HG03139 (cell line): ENCODE measurements around the gene FAM222B.
A peak's percentile ranks its signal among the peaks of the same experiment; 100 is the strongest.

Experiments used
- ATAC-seq: cut with Tn5 transposase; IDR thresholded peaks from one replicate; pipeline ENCODE4 v1.9.1; 2021; ENCODE audit not compliant: unreplicated experiment

FAM222B gene

DNA sequence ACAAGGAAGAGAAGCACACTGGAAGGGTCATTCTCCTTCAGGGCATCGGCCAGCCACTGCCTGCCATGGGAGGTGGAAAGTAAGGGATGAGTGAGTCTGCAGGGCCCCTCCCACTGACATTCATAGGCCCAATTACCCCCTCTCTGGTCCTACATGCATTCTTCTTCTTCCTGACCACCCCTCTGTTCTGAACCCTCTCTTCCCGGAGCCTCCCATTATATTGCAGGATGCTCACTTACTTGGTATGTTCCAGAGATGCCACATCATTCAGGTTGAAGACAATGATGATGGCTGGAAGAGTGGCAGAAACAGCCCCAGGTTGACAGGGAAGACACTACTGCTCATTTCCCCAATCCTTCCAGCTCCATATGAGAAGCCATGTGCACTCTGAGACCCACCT, 127.4 kb downstream of the FAM222B start:
- no peak for ATAC-seq

DNA sequence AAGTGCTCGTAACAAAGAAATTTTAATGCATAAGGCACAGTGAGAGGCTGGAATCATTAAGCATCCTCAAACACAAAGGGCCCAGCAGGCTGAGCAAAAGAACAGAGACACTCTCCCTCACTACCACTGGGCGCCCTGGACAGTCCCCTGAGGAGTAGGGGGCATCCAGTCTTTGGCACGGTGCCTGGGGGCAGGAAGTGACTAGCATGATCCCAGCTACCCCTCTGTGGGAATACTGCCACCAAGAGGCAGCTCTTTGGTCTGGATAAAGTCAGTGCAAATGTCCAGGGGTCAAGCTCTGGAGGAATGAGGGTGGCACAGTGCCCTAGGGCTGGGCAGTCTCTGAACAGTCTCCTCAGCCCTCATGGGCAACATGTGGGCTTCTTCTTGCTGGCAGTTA, 128.3 kb downstream of the FAM222B start:
- no peak for ATAC-seq

DNA sequence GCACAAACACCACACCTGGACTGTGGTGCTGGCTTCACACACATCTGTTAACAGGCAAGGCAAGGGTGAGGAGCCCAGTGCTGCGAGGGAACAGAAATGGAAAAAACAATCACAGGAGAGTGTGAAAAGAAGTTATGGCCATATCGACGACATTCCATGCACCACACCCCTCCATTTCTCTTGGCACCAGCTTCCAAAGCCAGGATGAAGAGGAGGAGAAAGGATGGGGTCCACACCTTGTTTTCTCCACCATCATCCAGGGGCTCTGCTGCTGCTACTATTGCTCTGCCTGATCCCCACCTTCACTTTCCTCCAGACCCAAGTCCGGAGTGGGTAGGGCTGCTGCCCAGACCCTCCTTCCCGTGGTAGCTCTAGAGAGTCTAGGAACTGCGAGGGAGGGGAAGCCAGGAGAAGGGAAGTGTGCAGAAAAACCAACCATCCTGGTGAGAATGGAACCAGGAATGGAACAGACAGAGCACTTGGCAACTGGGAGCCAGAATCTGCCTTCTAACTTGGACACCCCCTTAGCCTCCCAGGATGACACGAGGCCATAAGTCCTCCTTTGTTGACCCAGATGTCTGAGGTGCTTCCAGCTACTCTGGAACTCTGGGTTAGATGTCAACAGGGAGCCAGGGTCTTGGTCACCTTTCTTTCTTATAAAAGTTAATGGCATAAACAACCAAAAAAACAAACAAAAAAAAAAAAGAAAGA, 129.7 kb downstream of the FAM222B start:
- no peak for ATAC-seq

DNA sequence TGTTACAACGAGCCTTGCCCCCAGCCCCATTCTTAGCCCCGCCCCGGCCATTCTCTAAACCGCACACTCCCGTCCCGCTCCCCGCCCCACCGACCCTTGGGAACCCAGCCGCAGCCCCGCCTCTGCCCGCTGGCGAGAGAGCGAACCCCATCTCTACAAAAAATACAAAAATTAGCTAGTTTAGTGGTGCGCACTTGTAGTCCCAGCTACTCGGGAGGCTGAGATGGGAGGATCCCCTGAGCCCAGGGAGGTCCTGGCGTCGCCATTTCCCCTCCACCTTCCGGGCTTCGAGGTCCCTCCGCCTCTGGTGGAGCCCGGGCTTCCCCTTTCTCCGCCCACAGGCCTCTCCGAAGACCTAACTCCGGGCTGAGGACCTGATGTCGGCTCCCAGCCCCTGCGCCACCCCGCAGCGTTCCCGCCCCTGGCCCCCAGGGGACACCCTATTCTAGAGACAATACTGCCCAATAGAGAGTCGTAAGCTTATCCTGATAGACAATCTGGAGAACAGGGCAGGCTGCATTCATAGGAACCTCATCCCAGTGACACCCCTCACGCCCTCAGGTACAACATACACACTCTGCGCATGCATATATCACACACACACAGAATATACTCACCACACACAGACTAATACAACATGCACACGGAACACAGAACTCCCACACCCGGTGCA, 130.4 kb downstream of the FAM222B start:
- peak; percentile 12 for ATAC-seq

DNA sequence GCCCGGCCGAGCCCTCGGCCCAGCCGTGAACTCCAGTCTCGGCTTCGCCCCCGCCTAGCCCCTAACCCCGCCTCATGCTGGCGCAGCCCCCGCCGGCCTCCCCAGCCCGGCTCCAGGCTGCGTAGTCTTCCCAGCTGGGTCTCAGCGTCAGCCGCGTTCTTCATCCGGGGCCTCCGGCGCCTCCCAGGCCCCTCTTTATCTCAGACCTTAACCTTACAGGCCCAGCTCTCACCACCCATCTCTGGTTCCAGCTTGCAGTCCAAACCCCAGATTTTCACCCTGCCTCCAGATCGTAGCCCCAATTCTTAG, 130.9 kb downstream of the FAM222B start, which contains the start of gene PROCA1:
PROCA1 (minus strand) TSS at position 166 of the 309 bp plus-strand sequence. CDS start 228 bp downstream, outside the sequence.
- ATAC-seq: peak; percentile 11

DNA sequence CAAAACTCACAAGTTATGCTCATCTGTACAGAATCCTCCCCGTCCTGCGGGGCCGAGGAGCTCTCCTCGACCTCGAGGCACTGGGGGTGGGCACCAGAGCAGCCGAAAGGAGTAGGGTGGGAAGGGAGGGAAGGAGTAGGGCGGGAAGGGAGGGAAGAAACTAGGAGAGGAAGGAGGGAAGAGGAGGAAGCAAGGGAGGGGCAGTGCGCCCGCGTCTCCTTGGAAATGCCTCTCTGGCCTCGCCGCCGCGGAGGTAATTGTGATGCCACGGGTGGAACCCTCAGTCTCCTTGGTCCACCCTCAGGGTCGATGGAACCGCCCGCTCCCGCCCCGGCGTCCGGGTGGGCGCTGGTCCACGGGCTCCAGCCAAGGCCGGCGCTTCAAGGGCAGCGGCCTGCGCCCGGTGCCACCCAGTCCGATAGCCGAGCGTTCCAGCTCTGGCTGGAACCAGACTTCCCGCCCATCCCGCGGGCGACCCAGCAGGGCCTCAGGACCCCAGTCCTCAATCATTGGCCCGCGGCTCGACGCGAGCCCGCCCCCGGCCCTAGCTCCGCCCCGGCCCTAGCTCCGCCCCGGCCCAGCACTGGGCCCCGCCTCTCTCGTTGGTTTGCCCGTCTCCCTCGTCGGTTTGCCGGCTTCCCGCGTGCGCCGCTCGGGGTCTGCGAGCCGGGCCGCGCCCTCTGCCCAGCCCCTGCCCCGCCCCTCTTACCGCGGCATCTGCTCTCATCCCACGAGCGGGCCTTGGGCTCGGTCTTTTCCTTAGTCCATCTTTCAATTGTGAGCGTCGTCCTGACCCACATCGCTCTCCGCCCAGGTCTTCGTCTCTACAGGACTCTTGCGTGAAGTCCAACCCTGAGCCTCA, 131.5 kb downstream of the FAM222B start:
- peak; percentile 57 for ATAC-seq

DNA sequence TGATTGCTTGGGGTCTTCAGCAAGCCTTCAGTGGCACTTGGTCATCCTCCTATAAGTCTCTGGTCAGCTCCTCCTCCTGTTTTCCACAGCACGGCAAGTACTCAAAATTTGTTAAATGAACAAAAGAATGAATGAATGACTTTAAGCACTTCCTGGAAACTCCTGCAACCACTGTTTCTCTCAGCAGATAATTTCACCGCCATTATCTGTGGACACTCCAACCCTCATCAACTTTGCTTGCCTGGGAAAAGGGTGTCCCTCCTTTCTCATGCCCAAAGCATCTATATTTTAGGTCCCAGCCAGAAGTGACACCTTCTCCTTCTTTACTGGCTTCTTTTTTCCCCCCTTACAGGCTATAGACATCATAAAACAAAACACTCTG, 135.3 kb downstream of the FAM222B start:
- no peak for ATAC-seq

DNA sequence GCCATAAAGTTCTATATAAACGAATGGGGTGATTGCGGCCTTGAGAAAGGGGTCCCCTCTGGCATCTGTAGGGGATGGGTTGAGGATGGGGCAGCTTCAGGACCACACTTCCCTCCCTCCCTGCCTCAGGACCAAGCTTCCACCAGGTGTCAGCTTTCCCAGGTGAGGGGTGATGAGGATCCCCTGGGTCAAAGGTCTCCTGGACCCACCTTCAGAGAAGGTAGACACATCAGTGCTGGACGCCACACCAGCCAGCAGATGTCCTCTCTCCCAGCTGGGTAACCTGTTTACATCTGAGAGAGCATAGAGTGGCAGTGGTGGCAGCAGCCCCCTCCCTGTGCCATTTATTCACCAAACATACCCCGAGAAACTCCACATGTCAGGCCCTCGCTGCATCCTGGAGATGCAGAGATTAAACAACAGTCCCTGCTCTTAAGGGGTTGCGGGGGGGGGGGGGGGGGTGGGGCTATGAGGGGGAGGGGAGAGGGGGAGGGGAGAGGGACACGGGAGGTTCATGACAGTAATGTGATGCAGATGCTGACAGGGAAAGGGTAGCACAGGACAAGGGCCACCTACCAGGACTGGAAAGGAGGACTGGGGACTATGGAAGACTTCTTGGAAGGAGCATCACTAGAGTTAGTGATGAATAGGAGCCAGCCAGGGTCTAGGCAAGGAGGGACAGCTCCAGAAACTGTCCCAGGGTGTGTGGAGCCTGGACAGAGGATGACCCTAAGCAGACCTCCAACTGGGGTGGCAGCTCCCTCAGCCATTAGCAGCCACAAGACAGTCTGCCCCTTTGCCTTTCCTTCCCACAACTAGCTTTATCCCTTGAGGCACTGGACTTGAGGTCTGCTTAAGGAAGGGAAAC, 135.9 kb downstream of the FAM222B start:
- ATAC-seq: no peak
